22Rv1 (cell line): ENCODE results near the gene TLCD1.

ENCODE experiments used
- CTCF ChIP-seq: fragments of 450-650 bp; IDR thresholded peaks from 2 replicates; pipeline ENCODE4 v1.5.1; 2017; ENCODE audit warnings: mild to moderate bottlenecking
- ZFX ChIP-seq: fragments of 450-650 bp; IDR thresholded peaks from 2 replicates; pipeline ENCODE4 v1.6.1; 2017; ENCODE audit warnings: antibody characterized with exemption, borderline replicate concordance

DNA sequence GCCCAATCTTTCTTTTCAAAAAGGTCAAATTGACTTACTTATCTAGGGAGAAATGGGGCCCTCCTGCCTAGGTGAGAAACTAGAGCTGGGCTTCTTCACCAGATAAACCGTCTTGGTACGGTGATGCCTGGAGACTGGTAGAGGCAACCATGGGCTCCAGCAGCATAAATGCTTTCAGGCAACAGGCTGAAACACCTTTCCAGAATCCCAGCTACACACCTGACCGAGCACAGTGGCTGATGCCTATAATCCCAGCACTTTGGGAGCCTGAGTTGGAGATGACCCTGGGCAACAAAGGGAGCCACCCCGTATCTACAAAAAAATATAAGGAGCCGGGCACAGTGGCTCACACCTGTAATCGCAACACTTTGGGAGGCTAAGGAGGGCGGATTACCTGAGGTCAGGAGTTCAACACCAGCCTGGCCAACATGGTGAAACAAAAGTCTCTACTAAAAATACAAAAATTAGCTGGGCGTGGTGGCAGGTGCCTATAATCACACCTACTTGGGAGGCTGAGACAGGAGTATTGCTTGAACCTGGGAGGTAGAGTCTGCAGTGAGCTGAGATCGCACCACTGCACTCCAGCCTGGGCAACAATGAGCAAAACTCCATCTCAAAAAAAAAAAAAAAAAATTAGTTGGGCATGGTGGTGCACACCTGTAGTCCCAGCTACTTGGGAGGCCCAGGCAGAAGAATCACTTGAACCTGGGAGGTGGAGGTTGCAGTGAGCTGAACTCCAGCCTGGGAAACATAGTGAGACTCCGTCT lies 25.8 kb upstream of the TLCD1 start:
- TF ChIP-seq CTCF (no peak), ZFX (no peak)
